ENCODE measurements around the gene AQP1. TPM values are rescaled to one million over a fixed set of nuclear protein-coding genes. Genes with fewer than 3 reads are reported as not detected.

Gene AQP1
- total RNA-seq, 1 donor from 2014 or later, result 1,132 TPM

GRCh38 chr7:30921540-30922401 is 10.1 kb downstream of the AQP1 start:
- no peak for ATAC-seq
- TF ChIP-seq, protein P1, sequence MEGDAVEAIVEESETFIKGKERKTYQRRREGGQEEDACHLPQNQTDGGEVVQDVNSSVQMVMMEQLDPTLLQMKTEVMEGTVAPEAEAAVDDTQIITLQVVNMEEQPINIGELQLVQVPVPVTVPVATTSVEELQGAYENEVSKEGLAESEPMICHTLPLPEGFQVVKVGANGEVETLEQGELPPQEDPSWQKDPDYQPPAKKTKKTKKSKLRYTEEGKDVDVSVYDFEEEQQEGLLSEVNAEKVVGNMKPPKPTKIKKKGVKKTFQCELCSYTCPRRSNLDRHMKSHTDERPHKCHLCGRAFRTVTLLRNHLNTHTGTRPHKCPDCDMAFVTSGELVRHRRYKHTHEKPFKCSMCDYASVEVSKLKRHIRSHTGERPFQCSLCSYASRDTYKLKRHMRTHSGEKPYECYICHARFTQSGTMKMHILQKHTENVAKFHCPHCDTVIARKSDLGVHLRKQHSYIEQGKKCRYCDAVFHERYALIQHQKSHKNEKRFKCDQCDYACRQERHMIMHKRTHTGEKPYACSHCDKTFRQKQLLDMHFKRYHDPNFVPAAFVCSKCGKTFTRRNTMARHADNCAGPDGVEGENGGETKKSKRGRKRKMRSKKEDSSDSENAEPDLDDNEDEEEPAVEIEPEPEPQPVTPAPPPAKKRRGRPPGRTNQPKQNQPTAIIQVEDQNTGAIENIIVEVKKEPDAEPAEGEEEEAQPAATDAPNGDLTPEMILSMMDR (IDR thresholded peaks at IDR 0.05), result no peak
- no peaks in the 10 kb centered on the region for H3K9me3 ChIP-seq
- peaks cover 79% of the 10 kb centered on the region for H3K36me3 ChIP-seq
- no peaks in the 10 kb centered on the region for H3K27me3 ChIP-seq
- H3K4me1 ChIP-seq, result peaks cover 43% of the 10 kb centered on the region
- H3K4me3 ChIP-seq, result no peak overlapping the region
- H3K27ac ChIP-seq, result peak overlapping the region; percentile 51
- peak; percentile 65 for DNase-seq
- intact Hi-C loops (cut with DNase I), result no loop called here

GRCh38 chr7:30922596-30922995 is 10.9 kb downstream of the AQP1 start:
- no peaks in the 10 kb centered on the region for H3K9me3 ChIP-seq
- peak; percentile 45 for DNase-seq
- H3K27me3 ChIP-seq, result no peaks in the 10 kb centered on the region
- H3K4me3 ChIP-seq, result no peak overlapping the region
- peaks cover 71% of the 10 kb centered on the region for H3K36me3 ChIP-seq
- ATAC-seq, result no peak
- intact Hi-C loops (cut with DNase I), result no loop called here
- H3K4me1 ChIP-seq, result peaks cover 36% of the 10 kb centered on the region
- TF ChIP-seq, protein P1 (IDR thresholded peaks at IDR 0.05), result no peak
- H3K27ac ChIP-seq, result no peak overlapping the region

- peaks cover 34% of the 10 kb centered on the region for H3K4me1 ChIP-seq
- ATAC-seq, result no peak
- no peak overlapping the region for H3K27ac ChIP-seq
- no peaks in the 10 kb centered on the region for H3K9me3 ChIP-seq
- no peaks in the 10 kb centered on the region for H3K27me3 ChIP-seq
- H3K4me3 ChIP-seq, result no peak overlapping the region
- intact Hi-C loops (cut with DNase I), result no loop called here
- H3K36me3 ChIP-seq, result peaks cover 69% of the 10 kb centered on the region
- TF ChIP-seq, protein P1 (IDR thresholded peaks at IDR 0.05), result no peak
- DNase-seq, result peak; percentile 54
Observed at GRCh38 chr7:30923009-30923773, 11.5 kb downstream of the AQP1 start.

DNA sequence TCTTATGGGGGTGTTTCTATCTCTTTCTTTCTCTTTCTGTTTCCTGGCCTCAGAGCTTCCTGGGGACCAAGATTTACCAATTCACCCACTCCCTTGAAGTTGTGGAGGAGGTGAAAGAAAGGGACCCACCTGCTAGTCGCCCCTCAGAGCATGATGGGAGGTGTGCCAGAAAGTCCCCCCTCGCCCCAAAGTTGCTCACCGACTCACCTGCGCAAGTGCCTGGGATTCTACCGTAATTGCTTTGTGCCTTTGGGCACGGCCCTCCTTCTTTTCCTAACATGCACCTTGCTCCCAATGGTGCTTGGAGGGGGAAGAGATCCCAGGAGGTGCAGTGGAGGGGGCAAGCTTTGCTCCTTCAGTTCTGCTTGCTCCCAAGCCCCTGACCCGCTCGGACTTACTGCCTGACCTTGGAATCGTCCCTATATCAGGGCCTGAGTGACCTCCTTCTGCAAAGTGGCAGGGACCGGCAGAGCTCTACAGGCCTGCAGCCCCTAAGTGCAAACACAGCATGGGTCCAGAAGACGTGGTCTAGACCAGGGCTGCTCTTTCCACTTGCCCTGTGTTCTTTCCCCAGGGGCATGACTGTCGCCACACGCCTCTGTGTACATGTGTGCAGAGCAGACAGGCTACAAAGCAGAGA is 12.2 kb downstream of the AQP1 start:
- no peaks in the 10 kb centered on the region for H3K9me3 ChIP-seq
- no peaks in the 10 kb centered on the region for H3K27me3 ChIP-seq
- no peak overlapping the region for H3K4me3 ChIP-seq
- H3K36me3 ChIP-seq, result peaks cover 62% of the 10 kb centered on the region
- H3K4me1 ChIP-seq, result peaks cover 27% of the 10 kb centered on the region
- no peak for ATAC-seq
- DNase-seq, result peak; percentile 47
- TF ChIP-seq, protein P1 (IDR thresholded peaks at IDR 0.05), result no peak
- no peak overlapping the region for H3K27ac ChIP-seq
- intact Hi-C loops (cut with DNase I), result no loop called here

- intact Hi-C loops (cut with DNase I), result no loop called here
- Histone ChIP-seq H3K4me1 (peaks cover 21% of the 10 kb centered on the region), H3K27me3 (no peaks in the 10 kb centered on the region), H3K27ac (no peak overlapping the region), H3K9me3 (no peaks in the 10 kb centered on the region), H3K36me3 (peaks cover 61% of the 10 kb centered on the region), H3K4me3 (no peak overlapping the region)
- no peak for DNase-seq
- no peak for ATAC-seq
- TF ChIP-seq, protein P1 (IDR thresholded peaks at IDR 0.05), result no peak
Observed at GRCh38 chr7:30924624-30925023, 13.0 kb downstream of the AQP1 start.

Measured in upper lobe of right lung (tissue), 1 donor.